Colon (tissue), 2 donors: ENCODE data around the gene KIAA0040.

Experiments
- FAIRE-seq: peaks from 2 replicates; lab custom pipeline; 2012; peaks lifted over from hg19 to GRCh38; lab: Jason Lieb, UNC
- donor health status: control.
- donor health status: control.

The KIAA0040 gene

DNA sequence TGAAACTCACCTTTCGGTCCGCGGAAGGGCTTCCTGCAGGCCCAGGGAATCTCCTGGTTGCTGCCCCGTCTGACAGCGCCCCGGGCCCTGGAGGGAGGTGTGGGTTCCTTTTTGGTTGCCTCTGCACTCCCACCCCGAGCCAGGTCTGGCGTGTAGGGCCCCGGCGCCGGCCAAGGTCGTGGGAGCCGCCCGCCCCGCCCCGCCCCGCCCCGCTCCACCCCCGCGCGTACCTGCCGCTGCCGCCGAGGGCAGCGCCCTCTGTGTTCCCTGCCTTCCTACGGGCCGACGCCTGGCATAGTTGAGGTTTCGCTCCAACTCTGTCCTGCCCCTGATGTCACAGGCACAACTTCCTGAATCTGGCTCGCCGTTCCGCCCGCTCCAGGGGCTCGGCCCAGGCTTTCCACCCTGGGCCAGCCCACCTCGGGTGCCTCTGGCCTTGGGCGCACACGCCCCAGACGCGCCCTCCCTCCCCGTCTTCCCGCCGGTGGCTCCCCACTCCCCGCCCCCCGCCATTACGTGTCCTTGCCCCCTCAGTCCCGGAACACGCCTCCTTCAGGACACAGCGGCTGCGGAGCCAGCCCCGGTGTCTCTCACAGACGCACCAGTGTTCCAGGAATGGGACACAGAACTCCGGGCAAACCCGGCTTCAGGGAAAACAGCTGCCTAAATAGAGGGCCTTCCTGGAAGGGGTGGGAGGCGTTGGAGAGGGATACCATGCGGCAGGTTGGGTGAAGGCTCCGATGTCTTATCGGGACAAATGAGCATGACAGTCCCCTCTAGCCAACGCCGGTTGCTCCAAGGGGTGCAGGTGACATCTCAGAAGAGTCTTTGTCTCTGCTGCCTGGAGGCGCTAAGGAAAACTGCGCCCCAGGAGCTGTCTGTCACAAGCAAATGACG is at the start of gene KIAA0040:
Gene KIAA0040 (minus strand): TSS at position 147 of the 897 bp plus-strand sequence. CDS start 31,763 bp downstream, outside the sequence.
- no peak for FAIRE-seq

DNA sequence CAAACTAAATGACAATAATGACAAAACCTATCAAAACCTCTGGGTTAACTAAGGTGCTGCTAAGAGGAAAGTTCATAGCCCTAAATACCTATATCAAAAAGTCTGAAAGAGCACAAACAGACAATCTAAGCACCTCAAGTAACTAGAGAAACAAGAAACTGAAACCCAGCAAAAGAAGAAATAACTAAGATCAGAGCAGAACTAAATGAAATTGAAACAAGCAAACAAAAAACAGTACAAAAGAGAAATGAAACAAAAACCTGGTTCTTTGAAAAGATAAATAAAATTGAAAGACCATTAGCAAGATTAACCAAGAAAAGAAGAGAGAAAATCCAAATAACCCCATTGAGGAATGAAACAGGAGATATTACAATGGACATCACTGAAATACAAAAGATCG is 44.8 kb upstream of the KIAA0040 start:
- FAIRE-seq, result no peak

DNA sequence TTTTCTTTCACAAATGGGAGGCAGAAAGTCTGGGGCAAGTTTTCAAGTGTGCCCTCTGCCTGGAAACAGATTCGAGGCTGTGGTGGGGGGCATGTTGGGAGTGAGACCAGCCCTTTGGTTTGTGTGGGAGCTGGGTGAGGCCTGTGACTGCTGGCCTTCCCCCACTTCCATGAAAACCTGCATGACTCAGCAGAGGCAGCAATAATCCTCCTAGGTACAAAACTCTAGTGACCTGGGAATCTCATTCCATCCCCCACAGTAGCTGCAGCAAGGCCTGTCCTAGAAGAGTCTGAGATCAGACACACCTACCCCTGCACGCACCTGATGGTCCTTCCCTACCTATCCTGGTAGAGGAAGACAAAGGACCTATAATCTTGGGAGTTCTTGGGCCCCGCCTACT is 42.1 kb upstream of the KIAA0040 start:
- FAIRE-seq, result no peak

DNA sequence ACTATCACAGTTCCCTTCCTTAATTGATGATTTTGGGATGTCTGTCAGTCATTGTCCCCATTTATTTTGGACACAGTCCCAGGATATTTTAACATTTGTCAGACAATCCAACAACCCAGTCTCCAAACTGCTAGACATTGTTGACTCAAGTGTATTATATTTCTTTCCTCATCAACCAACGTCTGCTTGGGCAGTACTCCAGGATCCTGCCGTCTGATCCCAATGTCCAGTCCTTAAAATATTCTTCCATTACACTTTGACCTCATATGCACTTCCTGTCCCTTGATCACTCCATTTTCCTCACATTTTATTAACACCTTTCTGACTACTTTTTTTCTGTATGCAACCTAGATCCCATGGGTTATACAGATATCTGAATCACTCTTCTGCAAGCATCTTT is 39.8 kb upstream of the KIAA0040 start:
- FAIRE-seq, result no peak

DNA sequence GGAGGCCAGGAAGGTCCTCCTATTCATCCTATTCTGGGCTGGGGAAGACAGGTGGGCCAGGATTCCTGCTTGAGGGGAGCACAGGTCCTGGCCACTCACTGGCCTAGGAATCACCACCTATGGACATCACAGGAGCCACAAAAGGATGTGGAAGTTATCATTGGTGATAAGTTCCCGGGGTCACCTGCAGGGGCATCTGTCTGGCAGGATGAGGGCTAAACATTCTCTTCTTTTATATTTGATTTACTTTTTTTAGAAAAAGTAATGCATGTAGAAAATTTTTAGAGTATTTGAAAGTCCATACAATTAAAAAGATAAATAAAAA is 33.2 kb upstream of the KIAA0040 start:
- FAIRE-seq, result no peak

DNA sequence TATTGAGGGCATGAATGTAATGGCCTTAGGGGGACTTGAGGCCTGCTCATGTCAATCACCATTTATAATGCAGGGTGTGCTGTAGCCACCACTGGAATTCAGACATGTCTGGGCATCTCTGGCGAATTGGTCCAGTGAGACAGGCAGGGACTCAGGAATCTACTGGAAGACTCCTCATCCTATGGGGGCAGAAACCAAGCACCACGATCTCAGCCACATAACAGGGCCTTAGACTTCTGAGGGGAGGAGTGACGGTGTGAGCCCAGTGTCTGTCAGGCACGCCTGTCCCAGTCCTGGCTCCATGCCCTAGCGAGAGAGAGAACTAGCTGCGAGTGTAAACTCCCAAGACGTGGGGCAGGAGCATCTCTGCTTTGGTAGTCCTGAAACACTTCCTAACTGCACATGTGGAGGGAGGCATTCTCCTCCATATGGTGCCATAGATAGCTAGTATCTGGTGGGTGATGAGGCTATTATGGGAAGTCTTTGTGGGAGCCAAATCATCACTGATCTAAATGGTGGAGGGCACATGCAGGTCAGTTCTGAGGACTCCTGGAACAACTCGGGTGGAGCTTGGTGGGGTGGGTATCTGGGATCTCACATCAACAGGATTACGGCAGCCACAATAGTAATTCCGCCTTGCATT is 29.8 kb upstream of the KIAA0040 start:
- no peak for FAIRE-seq

DNA sequence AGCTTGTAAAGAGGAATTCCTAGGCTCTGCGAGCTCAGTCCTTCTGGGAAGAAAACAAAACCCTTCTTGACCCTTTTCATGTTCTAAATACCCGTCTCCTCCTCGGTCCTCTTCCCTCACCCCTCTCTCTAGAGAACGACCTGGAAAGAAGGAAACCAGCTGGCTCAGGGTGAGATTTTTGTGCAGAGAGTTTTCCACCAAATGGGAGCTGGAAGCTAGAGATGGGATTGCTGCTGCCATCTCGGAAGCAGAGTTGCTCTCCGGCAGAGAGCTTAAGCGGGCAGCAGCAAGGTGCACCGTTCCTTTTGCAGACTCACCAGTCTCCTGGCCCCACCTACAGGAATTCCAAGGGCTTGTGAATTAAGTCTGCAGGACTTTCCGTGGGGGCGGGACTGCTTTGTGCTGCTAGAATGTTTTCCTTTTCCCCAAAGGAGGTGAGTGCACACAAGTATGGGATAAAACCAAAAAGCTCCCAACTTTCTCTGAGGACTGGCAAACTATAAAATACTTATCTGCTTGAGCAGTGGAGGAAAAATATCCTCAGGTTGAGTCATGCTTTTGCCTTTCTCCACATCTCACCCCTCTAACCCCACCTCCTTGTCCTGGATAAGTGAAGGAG is 29.1 kb upstream of the KIAA0040 start:
- FAIRE-seq, result no peak

DNA sequence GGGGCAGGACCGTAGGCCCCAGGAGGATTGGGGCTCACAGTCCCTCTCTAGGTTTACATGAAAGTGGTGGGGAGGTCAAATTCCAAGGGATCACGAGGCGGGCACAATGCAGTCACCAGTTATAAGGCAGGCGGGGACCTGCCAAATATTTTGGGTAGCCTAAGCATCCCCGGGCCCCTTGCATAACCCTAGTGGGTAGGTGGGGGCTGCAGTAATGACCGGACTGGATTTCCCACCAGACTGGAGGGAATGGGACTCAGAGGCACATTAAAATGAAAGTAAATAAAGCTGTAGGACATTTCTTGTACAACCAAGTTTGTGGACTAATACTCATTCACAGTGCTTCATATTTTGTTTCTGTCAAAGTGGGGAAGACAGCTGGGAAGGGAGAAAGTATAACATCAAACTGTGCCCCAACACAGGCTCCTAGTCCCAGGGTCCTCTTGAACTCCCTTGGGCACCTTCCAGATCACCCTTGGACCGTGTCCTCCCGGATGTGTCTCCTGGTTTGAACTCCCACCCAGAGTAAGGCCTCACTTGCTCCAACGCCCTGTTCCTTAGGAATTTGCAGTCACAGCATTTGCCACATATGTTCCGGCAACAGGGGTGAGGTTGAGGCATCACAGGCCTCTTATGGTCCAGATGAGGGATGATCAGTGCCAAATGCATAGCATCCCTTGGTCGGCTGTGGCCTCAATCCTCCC is 28.4 kb upstream of the KIAA0040 start:
- no peak for FAIRE-seq

DNA sequence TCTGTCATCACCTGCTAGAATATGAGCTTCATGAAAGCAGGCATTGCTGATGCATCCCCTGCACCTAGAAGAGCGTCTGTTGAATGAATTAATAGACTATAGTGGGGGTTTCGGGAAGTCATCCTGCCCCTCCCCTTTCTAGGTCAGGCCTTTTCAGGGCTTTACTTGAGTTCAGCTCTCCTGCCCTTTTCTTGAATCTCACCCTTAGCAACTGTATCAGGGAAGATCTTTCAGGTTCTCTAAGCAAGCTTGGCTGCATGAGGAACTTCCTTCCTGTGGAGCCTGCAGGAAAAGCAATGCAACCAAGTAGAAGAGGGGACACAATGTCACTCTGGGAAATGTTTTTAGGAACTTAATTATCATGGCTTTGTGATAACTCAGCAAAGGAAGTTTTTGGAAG is 27.2 kb upstream of the KIAA0040 start:
- no peak for FAIRE-seq

DNA sequence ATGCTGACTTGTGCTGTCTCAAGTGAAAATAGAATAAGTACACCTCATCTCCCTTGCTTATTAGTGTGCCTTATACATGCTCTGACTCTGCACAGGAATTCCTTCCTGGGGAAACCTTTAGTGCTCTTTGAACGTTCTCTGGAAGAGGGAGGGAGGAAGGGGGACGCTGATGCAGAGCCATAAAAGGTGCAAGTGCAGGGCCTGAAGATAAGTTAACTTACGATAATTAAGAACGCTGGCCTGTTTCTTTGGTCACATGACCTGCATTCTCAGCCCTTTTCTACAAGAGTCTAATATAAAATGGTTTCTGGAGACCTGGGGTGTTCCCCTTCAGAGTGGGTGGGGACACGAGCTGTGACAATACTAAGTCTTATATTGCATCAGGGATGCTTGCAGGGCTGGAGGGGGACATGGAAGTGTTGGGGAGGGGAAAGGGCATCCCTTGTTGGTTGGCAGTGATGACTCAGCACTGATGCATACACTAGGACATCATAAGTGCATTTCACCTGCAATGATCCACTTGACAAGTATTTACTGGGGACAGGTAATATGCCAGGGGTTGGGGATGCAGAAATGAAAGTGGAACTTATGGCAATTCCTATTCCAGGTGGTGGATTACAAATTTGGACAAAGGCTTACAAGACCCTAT is 26.3 kb upstream of the KIAA0040 start:
- no peak for FAIRE-seq

DNA sequence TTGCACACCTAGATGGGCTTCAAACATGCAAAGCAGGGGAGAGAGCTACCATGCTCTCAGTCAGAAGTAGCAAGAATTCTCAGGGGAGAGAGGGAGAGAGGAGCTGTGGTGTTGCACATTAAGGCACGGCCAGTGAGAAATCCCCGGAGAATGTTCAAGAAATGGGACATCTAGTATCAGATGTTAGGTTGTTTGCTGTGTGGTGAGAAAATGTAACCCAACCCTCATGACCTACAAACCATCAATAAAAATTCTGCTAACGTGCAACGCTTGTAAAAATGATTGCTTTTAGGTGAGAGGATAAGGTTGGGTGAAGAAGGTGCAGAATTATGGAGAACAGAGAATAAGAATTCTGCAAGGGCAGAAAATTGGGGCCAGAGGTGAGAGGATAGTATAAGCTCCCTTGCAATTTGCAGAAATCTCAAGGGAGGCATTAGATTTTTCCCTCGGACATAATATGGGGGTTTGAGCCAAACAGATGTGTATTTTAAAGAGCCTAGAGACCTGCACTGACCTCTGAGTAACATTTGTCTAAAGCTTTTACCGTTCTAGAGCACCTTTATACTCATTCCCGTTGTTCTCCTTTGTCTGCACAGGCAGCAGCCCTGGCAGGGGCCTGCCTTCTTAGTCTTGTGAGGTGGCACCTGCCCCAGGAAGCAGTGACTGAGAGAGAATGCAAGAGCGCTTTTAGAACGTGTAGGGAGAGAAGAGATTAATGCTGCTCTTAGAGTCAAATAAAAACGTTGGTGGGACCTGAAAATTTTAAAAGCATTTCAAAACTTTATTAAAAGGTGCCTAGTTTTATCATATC is 25.4 kb upstream of the KIAA0040 start:
- FAIRE-seq, result no peak

DNA sequence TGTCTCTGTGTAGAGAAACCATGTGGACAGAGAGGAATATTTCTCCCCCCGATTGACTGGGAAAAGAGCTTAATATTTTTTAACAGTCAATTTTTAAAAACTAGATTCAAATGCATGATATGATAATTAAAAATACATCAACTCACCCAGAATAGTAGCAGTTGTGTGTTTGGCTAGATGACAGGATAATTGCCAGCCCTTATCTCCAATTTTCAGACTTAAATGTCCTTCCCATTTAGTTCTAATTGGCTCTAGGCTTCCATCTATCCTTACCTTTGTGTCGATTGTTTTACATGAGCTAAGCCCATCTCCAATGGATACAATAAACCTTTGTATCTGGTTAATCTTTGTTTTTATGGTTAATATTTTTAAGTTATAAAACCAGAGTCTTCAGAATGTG is 23.9 kb upstream of the KIAA0040 start:
- no peak for FAIRE-seq

DNA sequence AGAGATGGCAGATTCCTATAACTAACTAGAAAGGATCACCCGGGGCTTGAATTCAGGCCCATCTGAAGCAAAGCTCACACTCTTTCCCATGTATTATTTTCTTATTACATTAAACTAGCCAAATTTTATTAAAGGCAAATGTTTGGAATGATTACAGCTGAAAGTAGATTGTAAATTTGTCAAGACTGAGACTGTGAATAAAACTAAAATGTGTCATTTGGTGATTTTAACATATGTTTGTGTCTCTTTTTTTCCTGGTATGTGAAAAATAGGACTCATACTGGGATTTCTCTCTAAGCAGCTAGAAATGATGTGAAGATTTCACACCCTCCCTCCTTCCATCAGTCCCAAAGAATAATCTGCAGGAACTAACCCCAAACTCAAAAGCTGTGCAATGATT is 19.1 kb upstream of the KIAA0040 start:
- no peak for FAIRE-seq

DNA sequence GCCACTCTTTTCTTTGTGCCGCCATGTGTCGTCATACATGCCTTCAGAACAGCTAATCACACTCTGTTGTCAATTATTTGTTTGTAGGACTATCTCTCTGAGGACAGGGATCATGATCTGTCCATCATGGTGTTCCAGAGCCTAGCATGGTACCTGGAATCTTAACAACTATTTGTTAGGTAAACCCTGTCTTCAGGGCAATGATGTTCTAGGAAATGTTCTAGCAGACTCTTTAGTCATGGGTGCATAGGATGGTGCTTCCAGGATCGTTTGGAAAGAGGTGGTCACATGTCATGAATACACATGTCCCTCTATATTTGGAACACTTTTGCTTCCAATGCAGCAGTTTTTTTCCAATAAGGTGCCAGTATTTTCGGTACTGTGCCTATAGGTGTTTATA is 18.2 kb upstream of the KIAA0040 start:
- no peak for FAIRE-seq

DNA sequence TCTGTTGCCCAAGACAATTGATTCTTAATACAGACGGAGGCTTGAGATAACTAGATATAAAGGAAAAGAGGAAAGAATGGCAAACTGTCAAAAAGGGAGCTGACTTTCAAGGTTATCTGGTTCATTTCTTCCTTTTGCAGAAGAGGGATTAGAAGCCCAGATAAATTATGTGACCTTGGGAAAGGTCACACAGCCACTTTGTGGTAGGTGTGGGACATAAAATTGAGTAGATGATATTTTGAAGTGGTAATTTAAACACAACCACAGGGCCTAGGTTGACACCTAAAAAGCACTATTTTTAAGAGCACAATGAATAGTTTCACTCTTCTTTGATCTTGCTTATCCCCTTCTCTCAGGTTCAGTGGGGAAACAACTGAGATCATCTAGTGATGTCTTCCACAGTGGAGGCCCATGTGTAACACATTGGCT is 16.9 kb upstream of the KIAA0040 start:
- FAIRE-seq, result no peak

DNA sequence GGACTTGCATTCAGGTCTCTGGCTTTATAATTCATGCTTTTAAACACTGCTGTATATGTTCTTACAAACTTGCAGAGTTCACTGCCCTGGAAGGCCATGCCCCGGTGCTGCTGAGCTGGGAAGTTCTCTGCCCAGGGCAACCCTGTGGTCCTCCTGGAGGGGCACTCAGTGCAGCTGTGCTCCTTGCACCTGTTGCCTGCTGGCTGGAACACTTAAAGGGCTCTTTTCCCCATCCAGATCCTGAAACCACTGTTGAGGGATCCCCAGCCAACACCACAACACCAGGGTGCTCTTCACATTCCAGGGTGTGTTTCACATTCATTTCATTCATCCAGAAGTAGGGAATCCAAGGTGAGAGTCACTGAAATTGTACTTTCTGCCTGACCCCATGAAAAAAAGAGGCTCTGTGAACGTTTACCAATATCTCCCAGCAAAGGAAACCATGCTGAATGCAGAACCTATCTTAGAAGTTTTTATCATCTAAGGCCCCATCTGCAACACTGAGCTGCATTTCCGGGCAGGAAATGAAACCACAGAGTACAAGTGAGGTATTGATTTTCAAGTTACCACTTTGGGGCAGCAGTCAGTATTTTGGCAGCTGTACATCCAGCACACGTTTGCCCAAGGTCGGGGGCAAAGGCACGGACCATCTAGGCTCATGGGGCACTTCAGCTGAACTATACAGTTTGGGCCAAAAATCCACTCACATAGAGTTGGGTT is 16.4 kb upstream of the KIAA0040 start:
- no peak for FAIRE-seq

DNA sequence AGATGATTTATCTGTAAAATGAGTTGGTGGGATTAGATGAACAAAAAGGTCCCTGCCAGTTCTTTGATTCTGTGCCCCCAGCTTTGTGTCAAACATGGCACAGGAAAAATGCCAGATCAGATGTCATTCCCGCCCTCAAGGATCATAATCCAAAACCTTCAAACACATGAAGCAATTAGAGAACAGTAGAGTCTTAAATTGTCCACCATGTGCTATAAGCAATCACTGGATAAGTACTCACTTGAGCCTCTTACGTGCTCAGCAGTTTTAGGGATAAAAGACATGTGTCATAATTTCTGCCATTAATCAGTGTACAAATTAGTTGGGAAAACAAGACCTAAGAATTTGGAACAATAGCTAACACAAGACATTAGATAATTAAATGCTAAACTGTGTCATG is 15.4 kb upstream of the KIAA0040 start:
- no peak for FAIRE-seq

DNA sequence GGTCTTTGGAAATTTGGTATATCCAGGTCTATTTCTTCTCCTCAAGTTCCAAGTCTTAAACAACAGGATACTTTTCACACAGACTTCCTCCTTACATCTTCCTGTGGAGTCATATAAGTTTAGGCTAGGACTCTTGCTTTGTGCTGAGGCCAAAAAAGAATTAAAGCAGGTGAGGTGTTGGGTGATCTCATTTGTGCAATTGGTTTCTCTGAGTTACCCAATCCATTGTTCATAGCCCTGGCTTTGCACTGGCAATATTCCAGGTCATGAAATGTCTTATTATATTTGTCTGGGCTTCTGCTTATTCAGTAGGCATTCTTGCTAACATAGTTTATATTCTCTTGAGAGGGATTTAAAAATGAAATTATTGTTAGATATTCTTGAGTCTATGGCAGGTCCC is 14.1 kb upstream of the KIAA0040 start:
- FAIRE-seq, result no peak

DNA sequence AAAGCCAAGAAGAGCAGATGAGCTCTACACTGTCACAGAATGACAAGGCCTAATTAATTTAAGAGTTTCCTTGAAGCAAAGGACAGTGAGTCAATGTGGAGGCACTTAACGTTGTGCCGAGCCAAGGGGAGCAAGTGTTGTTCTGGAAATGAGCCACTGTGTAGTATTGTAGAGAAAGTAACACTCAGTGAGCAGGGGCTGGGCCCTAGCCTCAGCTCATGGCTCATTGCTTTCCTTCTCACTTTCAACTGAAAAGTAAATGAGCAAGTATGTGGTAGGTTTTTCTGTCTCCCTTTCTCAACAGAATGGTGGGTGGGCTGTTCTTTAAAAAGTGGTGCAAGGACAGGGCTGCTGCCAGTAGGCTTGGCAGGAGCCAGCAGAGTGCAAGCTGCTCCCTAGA is 11.8 kb upstream of the KIAA0040 start:
- FAIRE-seq, result no peak

DNA sequence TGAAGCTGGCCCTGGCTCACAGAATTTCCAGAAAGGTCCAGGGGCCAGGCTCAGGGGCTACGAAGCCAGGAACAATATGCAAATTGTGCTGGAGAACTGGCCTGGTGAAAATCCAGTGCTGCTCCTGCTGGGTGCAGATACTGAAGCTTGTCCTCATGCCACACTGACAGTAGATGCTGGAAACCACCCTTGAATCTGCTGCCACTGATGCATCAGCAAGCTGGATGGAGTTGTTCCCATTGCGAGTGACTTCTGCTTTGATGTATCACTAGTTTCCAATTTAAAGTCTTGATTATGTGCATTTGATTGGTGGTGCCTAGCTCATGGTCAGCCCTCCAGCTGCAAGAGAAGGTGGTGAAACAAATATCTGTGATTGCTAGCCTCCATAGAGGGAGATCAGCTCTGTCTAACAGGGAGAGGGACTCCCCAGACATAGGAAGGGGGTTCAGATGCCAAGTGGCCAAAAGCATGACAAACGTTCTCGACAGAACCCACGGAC is 11.0 kb upstream of the KIAA0040 start:
- no peak for FAIRE-seq
